UCSD-AML1 (cell line): Measurements from ENCODE around the gene KIAA0513.

ENCODE experiments used
- DNase-seq: peaks from one replicate; lab custom pipeline; 2025; ENCODE audit not compliant: unreplicated experiment; lab: John Stamatoyannopoulos, UW

Gene KIAA0513

GRCh38 chr16:85004587-85005205 is 22.9 kb upstream of the KIAA0513 start:
- DNase-seq: no peak

DNA sequence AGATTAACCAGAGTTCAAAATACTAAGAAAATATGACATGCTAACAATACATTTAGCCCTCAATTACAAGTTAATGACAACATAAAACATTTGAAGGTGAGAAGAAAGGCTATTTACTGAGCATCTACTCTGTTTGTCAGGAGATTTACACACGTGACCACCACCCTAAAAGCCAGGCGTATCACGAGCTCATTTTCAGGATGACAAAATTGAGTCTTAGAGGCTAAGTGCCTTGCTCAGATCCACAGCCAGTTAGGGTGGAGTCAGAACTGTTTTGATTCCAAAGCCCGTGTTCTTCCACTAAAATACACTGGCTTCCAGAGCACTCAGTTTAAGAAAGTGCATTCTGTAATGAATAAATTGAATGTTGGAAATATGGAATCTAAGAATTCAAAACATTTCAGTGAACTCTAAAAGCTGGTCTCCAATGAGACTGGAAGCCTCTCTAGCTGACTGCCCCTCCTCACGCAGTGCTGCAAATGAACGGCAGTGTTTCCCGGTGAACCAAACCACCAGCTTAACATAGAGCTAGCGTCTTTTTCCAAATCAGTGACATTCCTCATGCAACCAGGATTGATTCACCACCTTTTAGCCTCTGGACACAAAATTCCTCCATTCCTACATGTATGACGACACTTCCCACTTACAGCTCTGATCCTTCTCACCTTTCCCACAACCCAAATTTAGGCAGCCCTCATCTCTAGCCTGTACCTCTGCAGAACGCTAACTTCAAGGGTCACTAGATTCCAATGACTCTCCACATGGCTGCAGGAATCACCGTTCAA is 22.1 kb upstream of the KIAA0513 start:
- no peak for DNase-seq

- DNase-seq: no peak
Measured at GRCh38 chr16:85006639-85007038, 21.0 kb upstream of the KIAA0513 start.

- no peak for DNase-seq
Measured at GRCh38 chr16:85007496-85008214, 19.9 kb upstream of the KIAA0513 start.

GRCh38 chr16:85008271-85008670 is 19.3 kb upstream of the KIAA0513 start:
- DNase-seq: no peak

- DNase-seq: no peak
Measured at GRCh38 chr16:85010446-85010930, 17.1 kb upstream of the KIAA0513 start.

DNA sequence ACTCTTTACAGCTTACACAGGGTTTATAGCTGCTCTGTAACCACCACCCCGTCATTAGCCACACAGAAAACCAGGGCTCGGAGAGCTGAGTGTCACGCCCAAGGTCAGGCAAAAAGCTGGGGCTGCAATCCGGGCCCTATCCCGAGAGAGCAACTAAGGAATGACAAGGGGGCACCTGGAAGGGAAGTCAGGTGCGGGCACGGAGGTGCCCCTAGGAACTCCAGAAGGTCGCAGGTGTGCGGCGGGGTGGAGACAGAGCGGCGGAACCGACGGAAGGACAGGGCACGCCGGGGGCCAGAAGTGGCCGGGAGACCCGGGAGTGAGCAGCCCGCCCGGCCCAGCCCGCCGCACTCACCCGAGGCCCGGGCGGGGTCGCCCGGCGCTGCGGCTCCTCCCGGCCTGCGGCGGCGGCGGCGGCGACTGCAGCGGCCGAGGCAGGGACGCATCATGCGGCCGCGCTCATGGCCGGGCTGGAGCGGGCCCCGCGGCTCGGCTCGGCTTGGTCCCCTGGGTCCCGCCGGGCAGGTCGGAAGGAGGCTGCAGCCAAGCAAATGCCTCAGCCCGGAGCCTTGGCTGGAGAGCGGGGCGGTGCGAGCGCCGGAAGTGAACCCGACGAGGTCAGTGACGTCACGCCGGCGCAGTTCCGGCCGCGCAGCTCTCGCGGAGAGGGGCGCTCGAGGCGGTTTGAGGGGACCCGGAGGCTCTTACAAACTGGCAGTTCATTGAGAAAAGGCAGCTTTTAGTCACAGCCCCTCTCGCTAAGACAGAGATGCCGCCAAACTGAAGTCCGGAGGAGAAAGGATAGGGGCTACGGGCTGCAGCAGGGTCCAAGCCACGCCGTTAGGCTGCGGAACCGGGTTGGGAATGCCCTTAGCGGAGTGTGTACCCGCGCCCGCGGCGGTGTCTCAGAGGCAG is 16.4 kb upstream of the KIAA0513 start, which contains the start of gene ZDHHC7:
Gene ZDHHC7, minus strand, starts transcription at position 605 of the 915 bp plus-strand sequence. CDS start 20,917 bp downstream, outside the sequence.
- DNase-seq: peak; percentile 88

DNA sequence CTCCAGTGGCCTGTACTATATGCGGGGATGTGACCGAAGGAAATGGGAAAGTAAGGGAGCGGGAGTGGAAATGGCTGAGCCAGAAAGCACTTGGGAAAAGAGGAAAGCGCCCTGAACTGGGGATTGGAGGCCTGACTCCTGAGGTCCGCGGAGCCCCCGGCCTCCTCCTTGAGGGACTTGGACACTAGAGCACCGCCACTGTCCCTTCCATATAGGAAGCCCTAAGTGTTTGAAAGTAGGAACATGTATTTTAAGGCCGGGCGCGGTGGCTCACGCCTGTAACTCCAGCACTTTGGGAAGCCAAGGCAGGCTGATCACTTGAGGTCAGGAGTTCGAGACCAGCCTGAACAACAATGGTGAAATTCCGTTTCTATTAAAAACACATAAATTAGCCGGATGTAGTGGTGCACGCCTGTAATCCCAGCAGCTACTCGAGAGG is 15.7 kb upstream of the KIAA0513 start:
- no peak for DNase-seq

- DNase-seq: no peak
Measured at GRCh38 chr16:85014311-85014710, 13.3 kb upstream of the KIAA0513 start.

DNA sequence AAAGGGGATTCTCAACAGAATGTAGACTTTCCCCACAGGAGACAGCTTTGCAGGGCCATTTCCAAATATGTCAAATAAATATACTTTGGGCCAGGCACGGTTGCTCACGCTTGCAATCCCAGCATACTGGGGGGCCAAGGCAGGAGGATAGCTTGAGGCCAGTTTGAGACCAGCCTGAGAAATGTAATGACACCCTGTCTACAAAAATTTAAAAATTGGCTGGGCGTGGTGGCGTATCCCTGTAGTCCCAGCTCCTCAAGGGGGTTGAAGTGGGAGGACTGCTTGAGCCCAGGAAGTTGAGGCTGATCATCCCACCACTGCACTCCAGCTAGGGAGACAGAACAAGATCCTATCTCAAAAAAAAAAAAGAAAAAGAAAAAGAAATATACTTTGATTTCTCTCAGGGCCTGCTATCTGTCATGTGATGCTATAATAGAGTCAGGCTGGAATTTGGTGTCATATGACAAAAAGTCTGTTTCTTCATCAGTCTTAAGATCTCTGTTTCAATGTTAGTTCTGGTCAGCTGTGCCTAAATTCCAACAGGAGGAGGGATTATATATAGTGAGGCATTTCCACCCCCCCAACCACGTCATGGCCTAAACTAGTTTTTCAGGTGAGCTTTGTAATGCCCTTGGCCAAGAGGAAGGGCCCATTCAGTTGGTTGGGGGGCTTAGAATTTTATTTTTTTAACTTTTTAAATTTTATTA is 12.0 kb upstream of the KIAA0513 start:
- DNase-seq: no peak

- peak; percentile 52 for DNase-seq
Measured at GRCh38 chr16:85017151-85017550, 10.4 kb upstream of the KIAA0513 start.

GRCh38 chr16:85017633-85018032 is 10.0 kb upstream of the KIAA0513 start:
- DNase-seq: no peak

GRCh38 chr16:85018529-85019236 is 8.9 kb upstream of the KIAA0513 start:
- no peak for DNase-seq

DNA sequence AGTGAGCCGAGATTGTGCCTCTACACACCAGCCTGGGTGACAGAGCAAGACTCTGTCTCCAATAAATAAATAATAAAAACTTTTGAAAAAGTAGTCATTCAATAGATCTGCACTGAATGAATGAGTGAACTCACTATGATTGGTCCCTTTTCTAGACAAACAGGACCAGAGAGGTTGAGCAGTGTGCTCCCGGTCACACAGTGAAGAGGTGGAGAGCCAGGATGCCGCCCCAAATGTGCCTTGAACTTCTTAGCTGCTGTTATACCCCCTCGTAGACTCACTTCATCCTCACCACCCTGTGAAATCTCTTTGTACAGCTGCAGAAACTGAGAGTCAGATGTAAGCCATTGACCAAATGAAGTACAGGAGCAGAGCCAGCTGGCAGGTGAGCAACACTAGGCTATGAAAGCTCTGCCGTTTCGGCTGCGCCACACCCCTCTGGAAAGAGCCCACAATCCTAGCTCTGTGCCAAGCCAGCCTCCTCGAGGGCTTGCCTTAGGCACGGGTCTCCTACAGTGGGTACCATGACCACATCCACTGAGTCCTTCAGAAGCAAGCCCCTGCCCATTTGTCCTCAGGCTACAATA is 7.8 kb upstream of the KIAA0513 start:
- DNase-seq: no peak

DNA sequence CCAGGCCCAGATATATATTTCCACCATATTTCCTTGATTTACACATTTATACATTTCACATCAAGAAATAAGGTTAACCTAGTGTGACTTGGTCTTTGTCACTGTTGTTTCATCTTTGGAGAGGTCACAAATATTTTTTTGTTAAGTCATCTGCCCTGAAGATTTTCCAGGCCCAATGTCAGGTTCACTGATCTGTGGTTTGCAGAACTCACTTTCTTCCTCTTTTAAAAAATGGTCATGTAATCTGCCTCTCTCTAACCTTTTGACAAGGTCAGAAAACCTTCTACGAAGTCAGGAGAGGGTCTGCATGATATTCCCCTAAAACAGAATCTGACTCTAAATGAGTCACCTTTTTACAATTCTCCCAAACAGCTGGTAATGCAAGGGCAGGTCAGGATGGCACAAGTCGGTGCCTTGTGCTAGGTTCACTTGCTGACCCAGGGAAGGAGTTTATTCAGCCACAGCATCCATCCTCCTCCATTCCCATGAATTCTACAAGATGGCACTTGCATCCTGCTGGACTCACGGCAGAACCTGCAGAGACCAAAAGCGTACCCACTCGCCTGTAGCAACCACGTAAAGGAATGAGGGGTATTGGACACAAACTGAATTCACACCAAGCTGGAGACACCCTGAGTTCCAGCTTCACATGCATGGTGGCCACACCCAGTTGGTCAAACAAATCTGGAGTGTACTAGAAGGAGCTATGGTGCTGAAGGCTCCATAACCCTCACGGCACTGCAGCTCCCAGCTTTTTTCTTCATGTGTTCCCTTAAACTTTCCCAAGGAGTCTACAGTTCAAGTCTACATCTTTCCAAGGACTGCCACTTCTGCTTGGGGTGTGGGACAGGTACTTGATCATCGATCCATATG is 1.6 kb upstream of the KIAA0513 start:
- no peak for DNase-seq

GRCh38 chr16:85026703-85027102 is 892 bp upstream of the KIAA0513 start:
- no peak for DNase-seq

GRCh38 chr16:85027958-85028684 is 526 bp downstream of the KIAA0513 start:
- DNase-seq: peak; percentile 59
